ENCODE data around the gene IQCK. TPM values are rescaled to one million over a fixed set of nuclear protein-coding genes. Genes with fewer than 3 reads are reported as not detected.

IQCK gene
- total RNA-seq, 2 donors from 2014 or later: 13.1 to 13.2 TPM

DNA sequence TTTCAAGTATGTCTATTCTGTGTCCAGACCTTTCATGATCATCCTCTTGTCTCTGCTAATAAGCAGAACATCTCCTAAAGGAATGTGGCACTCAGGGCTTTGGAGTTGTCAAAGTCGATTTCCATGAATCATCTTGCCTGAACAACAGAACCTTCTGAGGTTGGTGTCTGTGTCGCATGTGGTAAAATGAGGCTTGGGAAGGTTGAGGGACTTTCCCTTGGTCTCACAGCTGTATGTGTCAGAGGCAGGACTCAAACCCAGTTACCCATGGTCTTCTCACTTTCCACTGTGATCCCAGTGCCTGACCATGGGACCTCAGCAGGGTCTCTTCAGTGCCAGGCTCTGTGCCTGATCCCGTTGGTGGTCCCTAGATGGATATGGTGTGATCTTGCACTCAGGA is 170.8 kb downstream of the IQCK start:
- no peaks in the 10 kb centered on the region for H3K36me3 ChIP-seq
- no peaks in the 10 kb centered on the region for H3K9me3 ChIP-seq
- intact Hi-C loops (cut with DNase I): loop anchor here (5.0 to 10.0 kb wide), 2 partner anchors 172 to 204 kb away; partner anchors contain the start of genes IQCK and KNOP1
- no peak overlapping the region for H3K27ac ChIP-seq
- no peak overlapping the region for H3K9ac ChIP-seq (ENCODE audit: low read depth in 2 of 2, low read length in 2 of 2)
- H3K27me3 ChIP-seq: no peaks in the 10 kb centered on the region
- DNase-seq: no peak
- H3K4me1 ChIP-seq: peaks cover 9% of the 10 kb centered on the region
- TF ChIP-seq, protein P1, sequence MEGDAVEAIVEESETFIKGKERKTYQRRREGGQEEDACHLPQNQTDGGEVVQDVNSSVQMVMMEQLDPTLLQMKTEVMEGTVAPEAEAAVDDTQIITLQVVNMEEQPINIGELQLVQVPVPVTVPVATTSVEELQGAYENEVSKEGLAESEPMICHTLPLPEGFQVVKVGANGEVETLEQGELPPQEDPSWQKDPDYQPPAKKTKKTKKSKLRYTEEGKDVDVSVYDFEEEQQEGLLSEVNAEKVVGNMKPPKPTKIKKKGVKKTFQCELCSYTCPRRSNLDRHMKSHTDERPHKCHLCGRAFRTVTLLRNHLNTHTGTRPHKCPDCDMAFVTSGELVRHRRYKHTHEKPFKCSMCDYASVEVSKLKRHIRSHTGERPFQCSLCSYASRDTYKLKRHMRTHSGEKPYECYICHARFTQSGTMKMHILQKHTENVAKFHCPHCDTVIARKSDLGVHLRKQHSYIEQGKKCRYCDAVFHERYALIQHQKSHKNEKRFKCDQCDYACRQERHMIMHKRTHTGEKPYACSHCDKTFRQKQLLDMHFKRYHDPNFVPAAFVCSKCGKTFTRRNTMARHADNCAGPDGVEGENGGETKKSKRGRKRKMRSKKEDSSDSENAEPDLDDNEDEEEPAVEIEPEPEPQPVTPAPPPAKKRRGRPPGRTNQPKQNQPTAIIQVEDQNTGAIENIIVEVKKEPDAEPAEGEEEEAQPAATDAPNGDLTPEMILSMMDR (IDR thresholded peaks at IDR 0.05): no peak
- H3K4me3 ChIP-seq: no peak overlapping the region

DNA sequence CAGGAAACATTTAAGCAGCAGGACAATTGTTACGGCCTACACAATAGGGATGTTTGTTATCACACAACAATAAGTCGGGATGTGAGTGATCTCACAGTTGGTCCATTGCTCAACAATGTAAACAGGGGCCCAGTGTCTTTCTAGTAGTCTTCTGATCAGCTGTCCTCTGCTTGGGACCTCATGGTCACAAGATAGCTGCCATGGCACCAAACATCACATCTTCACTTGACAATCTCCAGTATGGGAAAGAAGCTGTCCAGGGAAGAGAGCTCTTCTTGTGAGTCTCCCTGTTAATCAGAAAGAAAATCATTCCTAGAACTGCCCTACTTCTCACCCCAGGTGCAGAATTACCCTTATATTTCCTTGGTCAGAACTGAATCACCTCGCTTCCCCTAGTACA is 172.8 kb downstream of the IQCK start:
- intact Hi-C loops (cut with DNase I): no loop called here
- H3K9me3 ChIP-seq: no peaks in the 10 kb centered on the region

DNA sequence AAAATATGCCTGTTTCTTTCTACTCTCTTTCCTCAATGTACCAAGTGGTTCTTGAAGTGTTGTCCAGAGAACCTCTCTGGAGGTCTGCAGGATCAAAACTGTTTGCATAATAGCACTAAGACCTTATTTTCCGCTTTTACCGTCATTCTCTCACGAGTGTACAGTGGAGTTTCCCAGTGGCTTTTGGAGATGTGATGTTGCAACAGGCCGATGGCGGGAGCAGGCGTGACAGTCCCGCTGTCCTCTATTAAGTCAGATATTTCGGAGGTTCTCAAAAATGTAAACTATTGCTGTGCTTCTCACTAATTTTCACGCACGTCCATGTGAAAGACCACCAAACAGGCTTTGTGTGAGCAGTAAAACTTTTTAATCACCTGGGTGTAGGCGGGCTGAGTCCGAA is 174.8 kb downstream of the IQCK start:
- TF ChIP-seq, protein P1 (IDR thresholded peaks at IDR 0.05): no peak

More for the DNA sequence above, 172.8 kb downstream of the IQCK start:
- Histone ChIP-seq H3K4me1 (peaks cover 2% of the 10 kb centered on the region), H3K27me3 (no peaks in the 10 kb centered on the region), H3K36me3 (no peaks in the 10 kb centered on the region), H3K27ac (no peak overlapping the region), H3K4me3 (no peak overlapping the region), H3K9ac (ENCODE audit: low read depth in 2 of 2, low read length in 2 of 2) (no peak overlapping the region)
- TF ChIP-seq, protein P1 (IDR thresholded peaks at IDR 0.05): no peak
- no peak for DNase-seq

DNA sequence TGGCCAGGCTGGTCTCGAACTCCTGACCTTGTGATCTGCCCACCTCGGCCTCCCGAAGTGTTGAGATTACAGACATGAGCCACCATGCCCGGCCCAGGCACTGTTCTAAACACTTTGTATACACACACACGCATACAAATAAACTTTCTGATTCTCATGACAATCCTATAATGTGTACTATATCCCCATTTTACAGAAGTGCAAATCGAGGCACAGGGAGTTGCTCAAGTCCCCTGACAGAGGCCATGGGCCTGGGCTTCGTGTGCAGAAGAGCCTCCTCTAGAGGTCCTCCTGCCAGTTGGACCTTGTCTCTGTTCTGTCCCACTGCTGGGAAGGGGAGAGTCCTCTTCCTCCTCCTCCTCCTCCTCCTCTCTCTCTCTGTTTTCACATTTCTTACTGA is 176.5 kb downstream of the IQCK start:
- intact Hi-C loops (cut with DNase I): no loop called here
- TF ChIP-seq, protein P1 (IDR thresholded peaks at IDR 0.05): no peak

More for the DNA sequence above, 174.8 kb downstream of the IQCK start:
- no peaks in the 10 kb centered on the region for H3K4me1 ChIP-seq
- H3K27ac ChIP-seq: no peak overlapping the region
- no peak for DNase-seq
- H3K9me3 ChIP-seq: no peaks in the 10 kb centered on the region
- no peak overlapping the region for H3K4me3 ChIP-seq
- no peak overlapping the region for H3K9ac ChIP-seq (ENCODE audit: low read depth in 2 of 2, low read length in 2 of 2)
- no peaks in the 10 kb centered on the region for H3K36me3 ChIP-seq
- intact Hi-C loops (cut with DNase I): no loop called here
- H3K27me3 ChIP-seq: no peaks in the 10 kb centered on the region

DNA sequence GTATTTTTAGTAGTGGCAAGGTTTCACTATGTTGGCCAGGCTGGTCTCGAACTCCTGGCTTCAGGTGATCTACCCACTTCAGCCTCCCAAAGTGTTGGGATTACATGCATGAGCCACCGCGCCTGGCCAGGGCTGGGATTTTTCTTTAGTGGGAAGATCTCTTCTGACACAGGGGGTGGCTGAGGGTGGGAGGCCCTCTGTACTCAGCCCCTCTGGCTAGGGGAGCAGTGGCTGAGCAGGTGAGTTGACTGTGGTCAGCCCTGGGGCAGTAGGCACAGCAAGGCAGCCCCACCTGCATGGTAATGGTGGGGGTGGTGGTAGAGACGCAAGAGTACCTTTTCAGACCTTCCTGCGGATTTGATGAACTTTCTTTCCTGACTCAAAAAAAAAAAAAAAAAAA is 178.9 kb downstream of the IQCK start:
- no peak overlapping the region for H3K4me3 ChIP-seq
- intact Hi-C loops (cut with DNase I): no loop called here
- H3K36me3 ChIP-seq: no peaks in the 10 kb centered on the region
- no peaks in the 10 kb centered on the region for H3K4me1 ChIP-seq
- H3K9me3 ChIP-seq: no peaks in the 10 kb centered on the region
- no peaks in the 10 kb centered on the region for H3K27me3 ChIP-seq
- no peak for DNase-seq
- H3K9ac ChIP-seq (ENCODE audit: low read depth in 2 of 2, low read length in 2 of 2): no peak overlapping the region
- no peak overlapping the region for H3K27ac ChIP-seq
- TF ChIP-seq, protein P1 (IDR thresholded peaks at IDR 0.05): no peak

More for the DNA sequence above, 176.5 kb downstream of the IQCK start:
- no peak overlapping the region for H3K4me3 ChIP-seq
- H3K9me3 ChIP-seq: no peaks in the 10 kb centered on the region
- no peaks in the 10 kb centered on the region for H3K27me3 ChIP-seq
- H3K9ac ChIP-seq (ENCODE audit: low read depth in 2 of 2, low read length in 2 of 2): no peak overlapping the region
- no peaks in the 10 kb centered on the region for H3K36me3 ChIP-seq
- no peak overlapping the region for H3K27ac ChIP-seq
- H3K4me1 ChIP-seq: no peaks in the 10 kb centered on the region
- no peak for DNase-seq
